Measurements from ENCODE around the gene TMEM52B.
"Not testable (repeated sequence)": the region's sequence is repeated elsewhere in the genome, so short reads cannot be mapped to it uniquely, and the experiment has no call there.

TMEM52B gene

DNA sequence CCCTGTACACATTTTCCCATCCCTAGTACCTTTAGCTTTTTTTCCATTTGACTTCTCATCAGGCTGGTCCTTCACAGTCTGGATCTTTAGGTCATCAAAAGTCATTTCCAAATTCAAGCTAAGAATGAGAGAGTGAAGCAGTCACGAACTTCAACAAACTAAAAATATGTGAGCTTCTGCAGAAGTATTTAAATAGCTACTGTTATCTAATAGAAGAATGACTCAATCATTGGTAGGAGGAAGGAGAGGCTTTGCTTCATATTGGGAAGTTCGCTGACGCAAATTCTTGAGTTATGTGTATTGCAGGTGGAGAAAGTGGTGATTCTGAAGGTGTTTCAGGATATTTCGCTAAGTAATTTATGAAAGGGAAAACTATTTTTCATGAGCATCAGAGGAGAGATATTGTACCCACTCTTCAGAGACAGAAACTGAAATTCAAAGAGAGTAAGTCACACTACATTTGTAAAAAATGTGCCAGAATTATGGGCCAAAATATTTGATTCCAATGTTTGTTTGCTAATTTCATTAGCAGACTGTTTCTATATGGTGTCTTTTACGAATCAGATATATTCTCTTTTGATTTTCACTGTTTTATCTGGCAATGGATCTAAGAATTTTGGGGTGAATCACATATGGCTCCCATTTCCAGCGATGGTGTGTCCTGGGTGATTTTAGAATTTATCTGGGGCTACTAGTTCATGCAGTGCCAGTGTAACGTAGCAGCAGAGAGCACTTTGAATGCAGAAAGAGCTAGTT is 6.7 kb upstream of the TMEM52B start, which contains the start of gene OLR1:
Gene OLR1, minus strand, starts transcription at position 160 of the 756 bp plus-strand sequence. Its CDS starts 55 bp downstream, at position 105.
- no peak within 1 kb of the TSS for H3K27ac ChIP-seq (ENCODE audit: low read depth, low read length)
- H3K4me1 ChIP-seq (ENCODE audit: control insufficient read depth, insufficient read depth, low read length) = no peaks in the 10 kb centered on the region
- no peaks in the 10 kb centered on the region for H3K27me3 ChIP-seq (ENCODE audit: control insufficient read depth, insufficient read depth, low read length)
- no peak within 1 kb of the TSS for H3K9ac ChIP-seq (ENCODE audit: low read depth, low read length)
- H3K4me3 ChIP-seq (ENCODE audit: low read depth, low read length) = no peak within 1 kb of the TSS
- H3K36me3 ChIP-seq (ENCODE audit: control insufficient read depth, insufficient read depth, low read length) = no peaks in the 10 kb centered on the region
- no peaks in the 10 kb centered on the region for H3K9me3 ChIP-seq (ENCODE audit: control insufficient read depth, insufficient read depth, low read length)

DNA sequence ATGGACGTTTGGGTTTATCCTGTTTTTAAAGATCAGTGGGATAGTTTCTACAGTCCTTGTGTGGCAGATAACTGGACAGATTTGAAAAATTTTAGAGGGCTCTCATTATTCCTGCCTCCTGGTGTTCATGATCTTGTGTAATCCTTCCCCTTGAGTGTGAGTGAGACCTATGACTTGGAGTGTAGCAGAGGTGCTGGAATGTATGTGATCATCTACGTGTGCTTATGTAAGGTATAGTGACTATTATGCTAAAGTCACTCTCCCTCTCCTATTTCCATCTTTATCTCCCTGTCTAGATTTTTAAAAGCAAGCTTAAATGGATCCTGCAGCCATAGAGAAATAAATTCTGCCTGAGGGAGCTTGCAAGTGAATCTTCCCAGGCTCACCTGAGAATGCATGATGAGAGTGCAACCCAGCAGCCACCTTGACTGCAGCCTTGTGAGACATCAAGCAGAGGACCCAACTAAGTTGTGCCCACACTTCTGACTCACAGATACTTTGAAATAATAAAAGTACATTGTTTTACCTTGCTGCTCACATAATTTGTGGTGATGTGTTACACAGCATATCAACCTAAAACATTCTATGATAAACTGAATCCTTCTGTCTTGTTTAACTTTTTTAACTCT is 3.7 kb upstream of the TMEM52B start:
- Histone ChIP-seq H3K4me3 (ENCODE audit: low read depth, low read length) (no peak overlapping the region), H3K27me3 (ENCODE audit: control insufficient read depth, insufficient read depth, low read length) (no peaks in the 10 kb centered on the region), H3K9me3 (ENCODE audit: control insufficient read depth, insufficient read depth, low read length) (no peaks in the 10 kb centered on the region), H3K4me1 (ENCODE audit: control insufficient read depth, insufficient read depth, low read length) (no peaks in the 10 kb centered on the region), H3K27ac (ENCODE audit: low read depth, low read length) (no peak overlapping the region), H3K9ac (ENCODE audit: low read depth, low read length) (no peak overlapping the region), H3K36me3 (ENCODE audit: control insufficient read depth, insufficient read depth, low read length) (no peaks in the 10 kb centered on the region)

- Histone ChIP-seq H3K27ac (ENCODE audit: low read depth, low read length) (no peak overlapping the region), H3K9ac (ENCODE audit: low read depth, low read length) (no peak overlapping the region), H3K4me1 (ENCODE audit: control insufficient read depth, insufficient read depth, low read length) (no peaks in the 10 kb centered on the region), H3K9me3 (ENCODE audit: control insufficient read depth, insufficient read depth, low read length) (no peaks in the 10 kb centered on the region), H3K36me3 (ENCODE audit: control insufficient read depth, insufficient read depth, low read length) (no peaks in the 10 kb centered on the region), H3K27me3 (ENCODE audit: control insufficient read depth, insufficient read depth, low read length) (no peaks in the 10 kb centered on the region), H3K4me3 (ENCODE audit: low read depth, low read length) (no peak overlapping the region)
These were observed 2.8 kb upstream of the TMEM52B start for GRCh38 chr12:10175846-10176636.

DNA sequence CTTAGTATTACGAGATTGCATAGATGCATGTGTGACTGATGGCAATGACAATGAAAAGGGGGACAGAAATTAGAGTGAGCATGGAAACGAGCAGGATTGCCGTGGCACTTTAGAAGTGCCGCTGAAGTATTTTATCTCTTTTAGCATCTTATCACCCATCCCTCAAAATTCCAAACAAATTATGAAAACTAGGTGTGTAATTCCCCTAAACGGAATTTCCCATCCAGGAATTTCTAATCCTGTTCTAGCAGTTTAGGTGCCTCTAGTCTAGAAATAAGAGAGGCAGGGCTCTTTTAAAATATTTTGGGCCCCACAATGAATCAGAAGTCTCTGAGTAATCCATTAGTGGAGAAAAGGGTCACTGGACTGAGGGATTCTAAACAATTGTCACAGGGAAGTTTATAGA is 947 bp downstream of the TMEM52B start:
- H3K27ac ChIP-seq (ENCODE audit: low read depth, low read length) = no peak overlapping the region
- H3K27me3 ChIP-seq (ENCODE audit: control insufficient read depth, insufficient read depth, low read length) = no peaks in the 10 kb centered on the region
- H3K9ac ChIP-seq (ENCODE audit: low read depth, low read length) = no peak overlapping the region
- no peaks in the 10 kb centered on the region for H3K9me3 ChIP-seq (ENCODE audit: control insufficient read depth, insufficient read depth, low read length)
- H3K4me3 ChIP-seq (ENCODE audit: low read depth, low read length) = no peak overlapping the region
- H3K4me1 ChIP-seq (ENCODE audit: control insufficient read depth, insufficient read depth, low read length) = 0 out of 2 replicates have a peak, but pooled peaks cover 3% of the 10 kb centered on the region
- H3K36me3 ChIP-seq (ENCODE audit: control insufficient read depth, insufficient read depth, low read length) = no peaks in the 10 kb centered on the region

DNA sequence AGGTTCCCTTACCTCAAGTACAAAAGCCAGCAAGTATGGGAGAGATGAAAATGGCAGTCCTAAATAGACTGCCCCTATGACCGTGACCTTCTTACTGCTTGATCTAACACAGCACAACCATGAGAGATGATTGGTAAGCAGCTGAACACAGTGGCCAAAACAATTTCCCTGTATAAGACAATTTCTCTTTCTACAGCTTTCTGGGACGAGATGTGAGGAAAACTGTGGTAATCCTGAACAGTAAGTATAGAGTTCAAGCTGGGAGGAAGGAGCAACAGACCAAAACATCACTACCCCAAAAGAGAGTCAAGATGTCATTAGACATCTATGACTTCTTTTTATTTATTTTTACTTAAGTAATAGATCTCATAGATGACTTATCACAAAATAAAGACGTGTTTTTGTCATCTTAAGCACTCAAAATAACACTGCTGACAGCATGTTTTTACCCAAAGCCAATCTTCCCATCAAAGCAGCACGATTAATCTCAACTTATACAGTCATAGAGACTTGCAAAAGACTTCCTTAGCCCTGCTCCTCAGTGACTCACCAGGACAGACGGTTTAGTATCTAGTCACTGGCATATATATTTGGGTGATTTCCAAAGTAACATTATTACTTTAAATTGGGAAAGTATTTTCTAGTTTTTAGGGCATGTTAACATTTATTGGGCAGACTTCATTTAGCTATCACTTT is 3.7 kb downstream of the TMEM52B start:
- H3K4me3 ChIP-seq (ENCODE audit: low read depth, low read length) = no peak overlapping the region
- no peaks in the 10 kb centered on the region for H3K9me3 ChIP-seq (ENCODE audit: control insufficient read depth, insufficient read depth, low read length)
- 0 out of 2 replicates have a peak, but pooled peaks cover 3% of the 10 kb centered on the region for H3K4me1 ChIP-seq (ENCODE audit: control insufficient read depth, insufficient read depth, low read length)
- H3K27me3 ChIP-seq (ENCODE audit: control insufficient read depth, insufficient read depth, low read length) = no peaks in the 10 kb centered on the region
- no peaks in the 10 kb centered on the region for H3K36me3 ChIP-seq (ENCODE audit: control insufficient read depth, insufficient read depth, low read length)
- no peak overlapping the region for H3K9ac ChIP-seq (ENCODE audit: low read depth, low read length)
- H3K27ac ChIP-seq (ENCODE audit: low read depth, low read length) = no peak overlapping the region

GRCh38 chr12:10184261-10184843 is 5.5 kb downstream of the TMEM52B start:
- H3K36me3 ChIP-seq (ENCODE audit: control insufficient read depth, insufficient read depth, low read length) = no peaks in the 10 kb centered on the region
- H3K4me3 ChIP-seq (ENCODE audit: low read depth, low read length) = no peak overlapping the region
- no peaks in the 10 kb centered on the region for H3K27me3 ChIP-seq (ENCODE audit: control insufficient read depth, insufficient read depth, low read length)
- no peak overlapping the region for H3K27ac ChIP-seq (ENCODE audit: low read depth, low read length)
- no peaks in the 10 kb centered on the region for H3K9me3 ChIP-seq (ENCODE audit: control insufficient read depth, insufficient read depth, low read length)
- H3K4me1 ChIP-seq (ENCODE audit: control insufficient read depth, insufficient read depth, low read length) = 0 out of 2 replicates have a peak, but pooled peaks cover 3% of the 10 kb centered on the region
- H3K9ac ChIP-seq (ENCODE audit: low read depth, low read length) = no peak overlapping the region

GRCh38 chr12:10186299-10186698 is 7.5 kb downstream of the TMEM52B start:
- no peaks in the 10 kb centered on the region for H3K36me3 ChIP-seq (ENCODE audit: control insufficient read depth, insufficient read depth, low read length)
- 0 out of 2 replicates have a peak, but pooled peaks cover 3% of the 10 kb centered on the region for H3K4me1 ChIP-seq (ENCODE audit: control insufficient read depth, insufficient read depth, low read length)
- H3K4me3 ChIP-seq (ENCODE audit: low read depth, low read length) = no peak overlapping the region
- H3K27me3 ChIP-seq (ENCODE audit: control insufficient read depth, insufficient read depth, low read length) = no peaks in the 10 kb centered on the region
- H3K9ac ChIP-seq (ENCODE audit: low read depth, low read length) = no peak overlapping the region
- H3K9me3 ChIP-seq (ENCODE audit: control insufficient read depth, insufficient read depth, low read length) = no peaks in the 10 kb centered on the region
- H3K27ac ChIP-seq (ENCODE audit: low read depth, low read length) = no peak overlapping the region

DNA sequence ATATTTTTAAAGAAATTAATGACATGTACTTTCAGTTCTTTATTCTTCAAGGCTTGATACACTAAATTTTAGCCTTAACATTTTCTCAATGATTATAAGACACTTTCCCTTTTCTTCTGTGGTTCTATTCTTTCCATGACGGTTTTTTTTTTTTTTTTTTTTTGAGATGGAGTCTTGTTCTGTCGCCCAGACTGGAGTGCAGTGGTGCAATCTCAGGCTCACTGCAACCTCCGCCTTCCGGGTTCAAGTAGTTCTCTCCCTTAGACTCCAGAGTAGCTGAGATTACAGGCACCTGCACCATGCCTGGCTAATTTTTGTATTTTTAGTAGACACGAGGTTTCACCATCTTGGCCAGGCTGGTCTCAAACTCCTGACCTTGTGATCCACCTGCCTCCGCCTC is 8.1 kb downstream of the TMEM52B start:
- H3K27me3 ChIP-seq (ENCODE audit: control insufficient read depth, insufficient read depth, low read length); H3K27ac ChIP-seq (ENCODE audit: low read depth, low read length); H3K9me3 ChIP-seq (ENCODE audit: control insufficient read depth, insufficient read depth, low read length); H3K4me1 ChIP-seq (ENCODE audit: control insufficient read depth, insufficient read depth, low read length); H3K4me3 ChIP-seq (ENCODE audit: low read depth, low read length); H3K9ac ChIP-seq (ENCODE audit: low read depth, low read length); H3K36me3 ChIP-seq (ENCODE audit: control insufficient read depth, insufficient read depth, low read length): not testable (repeated sequence)

GRCh38 chr12:10189653-10190052 is 10.8 kb downstream of the TMEM52B start:
- Histone ChIP-seq H3K27ac (ENCODE audit: low read depth, low read length) (no peak overlapping the region), H3K4me3 (ENCODE audit: low read depth, low read length) (no peak overlapping the region), H3K27me3 (ENCODE audit: control insufficient read depth, insufficient read depth, low read length) (no peaks in the 10 kb centered on the region)

More at GRCh38 chr12:10189653-10190052, 10.8 kb downstream of the TMEM52B start:
- no peaks in the 10 kb centered on the region for H3K9me3 ChIP-seq (ENCODE audit: control insufficient read depth, insufficient read depth, low read length)
- no peaks in the 10 kb centered on the region for H3K36me3 ChIP-seq (ENCODE audit: control insufficient read depth, insufficient read depth, low read length)
- no peak overlapping the region for H3K9ac ChIP-seq (ENCODE audit: low read depth, low read length)
- peaks cover 6% of the 10 kb centered on the region; the same call in 1 of the 2 replicates for H3K4me1 ChIP-seq (ENCODE audit: control insufficient read depth, insufficient read depth, low read length)
